ENCODE data around the gene ZFP36L1. TPM values are rescaled to one million over a fixed set of nuclear protein-coding genes. Genes with fewer than 3 reads are reported as not detected.

ZFP36L1 gene
- total RNA-seq, 2 donors from 2014 or later: 99.4 to 99.6 TPM

- peak overlapping the region; percentile 100 for H3K27ac Mint-ChIP-seq
- WGBS, 2 experiments (ENCODE audit: insufficient coverage in 1 of 2, insufficient read length in 1 of 2): 27 to 36% methylated on average over 6 to 7 of the region's 7 CpGs
- Histone ChIP-seq H3K36me3 (ENCODE audit: control insufficient read depth, insufficient read depth, low read length) (no peaks in the 10 kb centered on the region), H3K27ac (ENCODE audit: low read depth, low read length) (no peak overlapping the region), H3K9ac (ENCODE audit: extremely low read depth, low read length, poor library complexity, severe bottlenecking) (no peak overlapping the region), H3K27me3 (ENCODE audit: control insufficient read depth, insufficient read depth, low read length, poor library complexity, severe bottlenecking) (no peaks in the 10 kb centered on the region), H3K4me1 (ENCODE audit: control insufficient read depth, insufficient read depth, low read length) (peaks cover 3% of the 10 kb centered on the region), H3K4me3 (ENCODE audit: low read length) (no peak overlapping the region), H3K9me3 (ENCODE audit: control insufficient read depth, low read length) (peaks cover 13% of the 10 kb centered on the region)
- H3K27me3 Mint-ChIP-seq (ENCODE audit: insufficient read depth): no peaks in the 10 kb centered on the region
- H3K9me3 Mint-ChIP-seq: peaks cover 19% of the 10 kb centered on the region
- no peak for TF ChIP-seq CTCF (conservative IDR thresholded peaks at IDR 0.05)
- peaks cover 18% of the 10 kb centered on the region for H3K4me1 Mint-ChIP-seq
- peaks cover 6% of the 10 kb centered on the region for H3K36me3 Mint-ChIP-seq (ENCODE audit: low read depth)
- peak overlapping the region; percentile 100 for H3K4me3 Mint-ChIP-seq
- DNase-seq: peak; percentile 89
Measured at GRCh38 chr14:68797121-68797670, 4.3 kb upstream of the ZFP36L1 start.

GRCh38 chr14:68796418-68797101, 3.7 kb upstream of the ZFP36L1 start:
- H3K4me1 Mint-ChIP-seq: peaks cover 18% of the 10 kb centered on the region
- no peaks in the 10 kb centered on the region for H3K27me3 Mint-ChIP-seq (ENCODE audit: insufficient read depth)
- H3K4me1 ChIP-seq (ENCODE audit: control insufficient read depth, insufficient read depth, low read length): peaks cover 3% of the 10 kb centered on the region
- peak; percentile 69 for DNase-seq
- peak overlapping the region; percentile 96 for H3K9ac ChIP-seq (ENCODE audit: extremely low read depth, low read length, poor library complexity, severe bottlenecking)
- peaks cover 12% of the 10 kb centered on the region for H3K9me3 Mint-ChIP-seq
- peak overlapping the region; percentile 100 for H3K27ac Mint-ChIP-seq
- no peak for TF ChIP-seq CTCF (conservative IDR thresholded peaks at IDR 0.05)
- peak overlapping the region; percentile 94 for H3K4me3 ChIP-seq (ENCODE audit: low read length)
- H3K9me3 ChIP-seq (ENCODE audit: control insufficient read depth, low read length): peaks cover 7% of the 10 kb centered on the region
- WGBS, 2 experiments (ENCODE audit: insufficient coverage in 1 of 2, insufficient read length in 1 of 2): 45 to 68% methylated on average over 5 of the region's 5 CpGs
- no peaks in the 10 kb centered on the region for H3K36me3 ChIP-seq (ENCODE audit: control insufficient read depth, insufficient read depth, low read length)
- peaks cover 5% of the 10 kb centered on the region for H3K36me3 Mint-ChIP-seq (ENCODE audit: low read depth)
- peak overlapping the region; percentile 100 for H3K4me3 Mint-ChIP-seq
- H3K27me3 ChIP-seq (ENCODE audit: control insufficient read depth, insufficient read depth, low read length, poor library complexity, severe bottlenecking): no peaks in the 10 kb centered on the region
- peak overlapping the region; percentile 99 for H3K27ac ChIP-seq (ENCODE audit: low read depth, low read length)

- Mint-ChIP-seq H3K4me1 (peaks cover 20% of the 10 kb centered on the region), H3K4me3 (peak overlapping the region; percentile 100), H3K36me3 (ENCODE audit: low read depth) (peaks cover 3% of the 10 kb centered on the region), H3K9me3 (peaks cover 8% of the 10 kb centered on the region), H3K27ac (peak overlapping the region; percentile 100), H3K27me3 (ENCODE audit: insufficient read depth) (no peaks in the 10 kb centered on the region)
- Histone ChIP-seq H3K4me1 (ENCODE audit: control insufficient read depth, insufficient read depth, low read length) (peaks cover 3% of the 10 kb centered on the region), H3K4me3 (ENCODE audit: low read length) (peak overlapping the region; percentile 94), H3K9me3 (ENCODE audit: control insufficient read depth, low read length) (peaks cover under 1% of the 10 kb centered on the region), H3K27ac (ENCODE audit: low read depth, low read length) (peak overlapping the region; percentile 99), H3K27me3 (ENCODE audit: control insufficient read depth, insufficient read depth, low read length, poor library complexity, severe bottlenecking) (no peaks in the 10 kb centered on the region), H3K9ac (ENCODE audit: extremely low read depth, low read length, poor library complexity, severe bottlenecking) (peak overlapping the region; percentile 96), H3K36me3 (ENCODE audit: control insufficient read depth, insufficient read depth, low read length) (no peaks in the 10 kb centered on the region)
- peak; percentile 88 for TF ChIP-seq CTCF (conservative IDR thresholded peaks at IDR 0.05)
- WGBS, 2 experiments (ENCODE audit: insufficient coverage in 1 of 2, insufficient read length in 1 of 2): 2 to 4% methylated on average over 19 to 70 of the region's 70 CpGs
- peak; percentile 93 for DNase-seq
Measured at GRCh38 chr14:68795597-68796417, 2.9 kb upstream of the ZFP36L1 start.
